Measurements from ENCODE around the gene PANX1. TPM values are rescaled to one million over a fixed set of nuclear protein-coding genes. Genes with fewer than 3 reads are reported as not detected.

The PANX1 gene
- polyA plus RNA-seq, 1 of the 3 experiments (the other 2 are of a cell fraction), result 11.1 TPM

- Histone ChIP-seq H3K27ac (ENCODE audit: low read depth in 2 of 2, low read length in 1 of 2) (no peak overlapping the region; a peak in 1 of 4 replicates), H3K9ac (no peak overlapping the region), H3K36me3 (replicated peaks in 1 of 2; ENCODE audit: control insufficient read depth in 1 of 2, insufficient read depth in 2 of 2, low read length in 1 of 2) (no peaks in the 10 kb centered on the region), H3K9me3 (no peaks in the 10 kb centered on the region), H3F3A (replicated peaks; ENCODE audit: insufficient read depth) (peaks cover 16% of the 10 kb centered on the region), H3K27me3 (ENCODE audit: insufficient read depth) (no peaks in the 10 kb centered on the region), H3K79me2 (ENCODE audit: insufficient read depth) (peaks cover 93% of the 10 kb centered on the region), H4K20me1 (ENCODE audit: insufficient read depth) (peaks cover 71% of the 10 kb centered on the region), H2AFZ (ENCODE audit: low read depth) (no peak overlapping the region), H3K4me2 (no peak overlapping the region), H3K9me2 (no peaks in the 10 kb centered on the region), H3K4me1 (ENCODE audit: control insufficient read depth in 1 of 2, insufficient read depth in 2 of 2, low read depth in 1 of 2, low read length in 1 of 2) (peaks cover 43 to 45% of the 10 kb centered on the region in 2 experiments), H3K4me3 (ENCODE audit: low read depth in 2 of 2, low read length in 1 of 2) (no peak overlapping the region)
- WGBS (ENCODE audit: low lambda C conversion rate), result 95% methylated on average over 2 of the region's 2 CpGs
- no peak for DNase-seq
- ChIA-PET CTCF (interaction anchor here (1.0 to 1.3 kb wide), 3 partner anchors 39 to 253 kb away, joined by 3 read pairs; no protein-coding TSS in a partner anchor), POLR2A (no interaction called here)
- no peak for TF ChIP-seq PBX3 (IDR thresholded peaks at IDR 0.05)
- TF ChIP-seq SIN3A (IDR thresholded peaks at IDR 0.05; ENCODE audit: borderline replicate concordance, low read depth, low read length), result no peak
- no peak for TF ChIP-seq ELF1 (IDR thresholded peaks at IDR 0.05)
- no peak for TF ChIP-seq RAD21 (IDR thresholded peaks at IDR 0.05; ENCODE audit: low read length)
- TF ChIP-seq GABPA (IDR thresholded peaks at IDR 0.05; ENCODE audit: low read depth), result no peak
- TF ChIP-seq MXI1 (IDR thresholded peaks at IDR 0.05; ENCODE audit: low read depth, low read length), result no peak
- TF ChIP-seq CTCF (IDR thresholded peaks at IDR 0.05), result no peak
These were observed 19.5 kb downstream of the PANX1 start for GRCh38 chr11:94148189-94148588.

- H3K4me3 ChIP-seq (ENCODE audit: low read depth in 2 of 2, low read length in 1 of 2), result no peak overlapping the region
- peaks cover 16% of the 10 kb centered on the region for H3F3A ChIP-seq (replicated peaks; ENCODE audit: insufficient read depth)
- no peak overlapping the region for H2AFZ ChIP-seq (ENCODE audit: low read depth)
- no peaks in the 10 kb centered on the region for H3K9me2 ChIP-seq
- peaks cover 93% of the 10 kb centered on the region for H3K79me2 ChIP-seq (ENCODE audit: insufficient read depth)
- H3K4me1 ChIP-seq (ENCODE audit: control insufficient read depth in 1 of 2, insufficient read depth in 2 of 2, low read depth in 1 of 2, low read length in 1 of 2), result peaks cover 43 to 48% of the 10 kb centered on the region in 2 experiments
- peak overlapping the region; percentile 18; the same call in 1 of the 2 replicates for H3K4me2 ChIP-seq
- 34% methylated on average over 3 of the region's 3 CpGs for WGBS (ENCODE audit: low lambda C conversion rate)
- CTCF ChIA-PET, result interaction anchor here (0.7 kb wide), 1 partner anchor 15 kb away, joined by 3 read pairs; no protein-coding TSS in a partner anchor
- peaks cover 4 to 6% of the 10 kb centered on the region in 2 experiments for H3K36me3 ChIP-seq (replicated peaks in 1 of 2; ENCODE audit: control insufficient read depth in 1 of 2, insufficient read depth in 2 of 2, low read length in 1 of 2)
- H3K27ac ChIP-seq (ENCODE audit: low read depth in 2 of 2, low read length in 1 of 2), result peak overlapping the region; percentile 22 to 38; a peak in 3 of 4 replicates
- H3K9me3 ChIP-seq, result no peaks in the 10 kb centered on the region
- H3K27me3 ChIP-seq (ENCODE audit: insufficient read depth), result no peaks in the 10 kb centered on the region
- no peak for DNase-seq
- H3K9ac ChIP-seq, result no peak overlapping the region
- POLR2A ChIA-PET, result interaction anchor here (1.7 kb wide), 1 partner anchor 21 kb away, joined by 6 read pairs; the partner anchor contains the start of gene PANX1
- H4K20me1 ChIP-seq (ENCODE audit: insufficient read depth), result peaks cover 78% of the 10 kb centered on the region
- TF ChIP-seq TEAD4 (IDR thresholded peaks at IDR 0.05; ENCODE audit: borderline replicate concordance, insufficient read depth) (0 out of 2 replicates have a peak, but pooled peaks have one; percentile 12), MEF2A (IDR thresholded peaks at IDR 0.05; ENCODE audit: borderline replicate concordance, low read depth) (no peak), RAD21 (IDR thresholded peaks at IDR 0.05; ENCODE audit: low read length) (no peak), RCOR1 (IDR thresholded peaks at IDR 0.05; ENCODE audit: low read length) (no peak), FOXM1 (IDR thresholded peaks at IDR 0.05; ENCODE audit: low read depth) (no peak), SIN3A (IDR thresholded peaks at IDR 0.05; ENCODE audit: borderline replicate concordance, low read depth, low read length) (no peak), TCF12 (IDR thresholded peaks at IDR 0.05) (peak; percentile 73), NFIC (IDR thresholded peaks at IDR 0.05; ENCODE audit: borderline replicate concordance) (peak; percentile 80), MAX (IDR thresholded peaks at IDR 0.05; ENCODE audit: low read depth) (no peak), MXI1 (IDR thresholded peaks at IDR 0.05; ENCODE audit: low read depth, low read length) (no peak), PBX3 (IDR thresholded peaks at IDR 0.05) (peak; percentile 41), EZH2phosphoT487 (IDR thresholded peaks at IDR 0.05; ENCODE audit: borderline replicate concordance, low read depth) (no peak), REST (IDR thresholded peaks at IDR 0.05; ENCODE audit: low read depth, low read length) (no peak)
- TF ChIP-seq, protein P1, sequence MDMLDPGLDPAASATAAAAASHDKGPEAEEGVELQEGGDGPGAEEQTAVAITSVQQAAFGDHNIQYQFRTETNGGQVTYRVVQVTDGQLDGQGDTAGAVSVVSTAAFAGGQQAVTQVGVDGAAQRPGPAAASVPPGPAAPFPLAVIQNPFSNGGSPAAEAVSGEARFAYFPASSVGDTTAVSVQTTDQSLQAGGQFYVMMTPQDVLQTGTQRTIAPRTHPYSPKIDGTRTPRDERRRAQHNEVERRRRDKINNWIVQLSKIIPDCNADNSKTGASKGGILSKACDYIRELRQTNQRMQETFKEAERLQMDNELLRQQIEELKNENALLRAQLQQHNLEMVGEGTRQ (IDR thresholded peaks at IDR 0.05; ENCODE audit: borderline replicate concordance, low read depth, low read length), result no peak
These were observed 20.9 kb downstream of the PANX1 start for GRCh38 chr11:94149431-94150017.
